HS-27A (cell line): Measurements from ENCODE around the gene RCN2.

Experiments
- DNase-seq: peaks from one replicate; pipeline ENCODE4 v3.0.0-alpha.2; 2012; ENCODE audit warnings: low read depth, missing footprints

The RCN2 gene

DNA sequence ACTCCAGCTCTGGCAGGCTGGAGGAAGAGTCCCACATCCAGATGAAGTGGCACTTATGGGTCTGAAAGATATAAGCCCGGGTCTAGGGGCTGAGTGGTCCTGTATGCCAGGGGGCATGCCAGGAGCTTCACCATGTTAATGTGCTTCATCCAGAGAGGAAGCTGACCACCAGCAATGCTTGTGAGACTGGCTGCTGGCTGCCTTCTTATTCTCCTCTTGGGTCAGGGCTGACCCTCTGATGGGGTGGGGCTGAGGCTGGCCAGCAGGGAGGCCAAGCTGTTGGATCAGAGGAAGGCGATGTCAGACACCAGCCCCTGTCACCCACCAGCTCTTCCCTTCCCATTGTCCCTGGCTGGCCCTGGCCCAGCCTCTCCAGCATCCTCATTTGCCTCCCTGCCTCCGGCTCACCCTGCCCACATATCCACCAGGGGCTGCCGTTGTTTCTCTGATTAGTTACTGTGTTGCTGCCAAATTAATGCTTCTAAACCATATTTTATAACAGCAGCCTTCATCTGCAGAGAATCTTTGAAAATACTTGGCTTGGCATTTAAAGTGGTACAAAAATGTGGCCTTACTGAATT lies 43.0 kb downstream of the RCN2 start:
- no peak for DNase-seq

DNA sequence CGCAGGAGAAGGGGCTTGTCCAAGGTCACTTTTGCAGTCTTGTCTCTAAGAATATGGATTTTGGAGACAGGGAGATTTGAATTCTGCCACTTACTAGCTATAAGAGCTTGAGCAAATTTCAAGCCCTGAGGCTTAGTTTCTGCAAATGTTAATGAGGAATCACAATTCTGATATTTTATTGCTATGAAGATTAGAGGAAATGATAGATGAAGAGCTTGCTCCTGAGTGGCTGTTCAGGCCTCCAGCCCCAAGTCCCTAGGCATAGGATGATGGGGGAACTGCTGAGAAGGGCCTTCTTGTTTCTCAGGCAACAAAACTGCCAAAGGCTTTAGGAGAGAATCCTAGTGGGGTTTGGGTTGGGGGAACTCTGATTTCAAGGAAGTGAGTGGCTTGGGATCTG lies 44.6 kb downstream of the RCN2 start:
- DNase-seq: no peak

DNA sequence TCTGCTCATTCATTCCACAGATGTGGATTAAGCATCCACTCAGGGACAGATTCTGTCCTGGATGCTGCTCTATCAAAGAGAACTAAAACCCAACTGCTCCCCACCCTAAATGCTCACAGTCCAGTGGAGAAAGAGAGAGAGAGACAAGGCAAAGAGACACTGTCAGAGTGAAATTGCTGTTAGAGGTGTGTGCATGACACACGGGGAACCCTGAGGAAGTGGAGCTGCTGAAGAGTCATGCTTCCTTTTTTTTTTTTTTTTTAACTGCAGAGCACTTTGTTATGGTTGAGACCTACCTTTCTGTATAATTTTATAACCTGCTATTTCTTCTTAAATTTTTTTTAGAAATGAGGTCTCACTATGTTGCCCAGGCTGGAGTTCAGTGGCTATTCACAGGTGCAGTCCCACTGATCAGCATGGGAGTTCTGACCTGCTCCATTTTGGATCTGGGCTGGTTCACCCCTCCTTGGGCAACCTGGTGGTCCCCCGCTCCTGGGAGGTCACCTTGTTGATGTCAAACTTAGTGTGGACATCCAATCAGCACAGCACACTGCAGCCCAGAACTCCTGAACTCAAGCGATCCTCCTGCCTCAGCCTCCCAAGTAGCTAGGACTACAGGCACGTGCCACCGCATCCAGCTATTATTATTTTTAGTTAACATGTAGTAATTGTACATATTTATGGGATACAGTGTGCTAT lies 45.2 kb downstream of the RCN2 start:
- DNase-seq: no peak

DNA sequence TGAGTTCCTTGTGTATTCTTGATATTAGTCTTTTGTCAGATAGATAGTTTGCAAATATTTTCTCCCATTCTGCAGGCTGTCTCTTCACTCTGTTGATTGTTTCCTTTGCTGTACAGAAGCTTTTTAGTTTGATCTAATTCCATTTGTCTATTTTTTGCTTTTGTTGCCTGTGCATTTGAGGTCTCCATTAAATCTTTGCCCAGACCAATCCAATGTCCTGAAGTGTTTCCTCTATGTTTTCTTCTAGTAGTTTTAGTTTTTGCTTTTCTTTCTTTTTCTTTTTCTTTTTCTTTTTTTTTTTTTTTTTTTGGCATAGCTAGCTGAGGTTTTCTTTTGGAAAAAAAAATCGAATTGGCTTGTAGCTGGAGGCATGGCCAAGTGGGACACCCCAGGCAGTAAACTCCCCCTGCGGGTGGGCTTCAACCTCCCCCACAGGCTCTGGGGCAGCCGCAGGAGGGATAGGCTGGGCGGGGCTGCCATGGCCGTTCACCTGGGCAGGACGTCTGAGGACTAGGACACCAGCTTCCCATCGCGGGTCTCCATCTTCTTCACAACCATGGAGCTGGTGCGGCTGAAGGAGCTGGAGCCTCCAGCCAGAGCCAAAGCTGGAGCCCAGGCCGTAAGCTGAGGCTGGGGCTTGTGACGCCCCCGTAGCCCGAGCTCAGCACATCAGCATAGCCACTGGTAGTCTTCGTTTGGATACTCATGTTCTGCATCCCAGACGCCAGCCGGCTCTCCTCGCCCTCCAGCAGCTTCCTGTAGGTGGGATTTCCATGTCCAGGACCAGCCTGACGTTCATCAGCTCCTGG lies 47.2 kb downstream of the RCN2 start:
- no peak for DNase-seq

DNA sequence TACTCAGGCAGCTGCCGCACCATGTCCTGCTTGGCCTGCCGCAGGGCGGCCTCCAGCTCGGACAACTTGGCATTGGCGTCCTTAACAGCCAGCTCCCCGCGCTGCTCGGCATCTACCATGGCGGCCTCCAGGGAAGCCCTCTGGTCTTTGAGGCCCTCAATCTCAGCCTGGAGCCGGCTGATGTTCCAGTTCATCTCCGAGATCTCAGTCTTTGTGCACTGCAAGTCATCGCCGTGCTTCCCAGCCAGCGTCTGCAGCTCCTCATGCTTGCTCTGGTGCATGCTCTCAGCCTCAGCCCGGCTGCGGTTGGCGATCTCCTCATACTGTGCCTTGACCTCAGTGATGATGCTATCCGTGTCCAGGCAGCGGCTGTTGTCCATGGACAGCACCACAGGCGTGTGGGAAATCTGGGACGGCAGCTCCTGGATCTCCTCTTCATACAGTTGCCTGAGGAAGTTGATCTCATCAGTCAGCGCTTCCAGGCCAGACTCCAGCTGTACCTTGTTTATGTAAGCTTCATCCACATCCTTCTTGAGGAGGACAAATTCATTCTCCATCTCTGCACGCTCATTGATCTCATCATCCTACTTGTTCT lies 47.9 kb downstream of the RCN2 start:
- DNase-seq: no peak

DNA sequence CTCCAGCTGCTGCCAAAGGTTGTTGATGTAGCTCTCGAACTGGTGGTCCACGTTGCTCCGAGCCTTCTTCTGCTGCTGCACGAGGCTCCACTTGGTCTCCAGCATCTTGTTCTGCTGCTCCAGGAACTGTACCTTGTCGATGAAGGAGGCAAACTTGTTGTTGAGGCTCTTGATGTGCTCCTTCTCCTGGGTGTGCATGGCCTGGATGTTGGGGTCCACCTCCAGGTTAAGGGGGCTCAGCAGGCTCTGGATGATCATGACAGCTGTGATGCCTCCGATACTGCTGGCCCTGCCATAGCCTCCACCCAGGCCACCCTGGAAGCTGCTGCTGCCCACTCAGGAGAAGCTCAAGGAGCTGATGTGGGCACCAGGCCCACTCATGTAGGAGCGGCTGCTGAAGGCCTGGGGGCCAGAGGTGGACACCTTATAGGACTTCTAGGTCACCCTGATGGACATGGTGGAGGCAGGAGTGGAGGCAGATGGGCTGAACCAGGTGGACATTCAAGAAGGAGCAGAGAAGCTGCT lies 48.5 kb downstream of the RCN2 start:
- no peak for DNase-seq

DNA sequence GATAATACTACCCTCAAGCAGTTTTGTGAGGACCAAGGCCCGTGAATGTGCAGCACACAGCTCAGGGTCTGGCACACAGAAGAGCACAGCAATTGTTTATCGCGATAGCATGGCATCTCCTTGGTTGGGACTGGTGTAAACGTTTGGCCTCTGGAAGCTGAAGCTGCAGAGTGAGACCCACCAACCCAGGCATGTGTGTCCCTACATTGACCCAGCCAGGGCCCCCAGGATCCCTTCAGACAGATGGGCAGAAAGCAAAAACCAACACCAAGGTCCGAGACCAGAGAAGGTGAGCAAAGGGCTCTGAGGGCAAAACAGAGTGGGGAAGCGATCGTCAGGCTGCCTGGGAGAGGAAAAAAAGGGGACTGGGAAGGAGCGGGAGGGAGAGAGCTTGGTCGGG lies 50.8 kb downstream of the RCN2 start:
- DNase-seq: no peak

DNA sequence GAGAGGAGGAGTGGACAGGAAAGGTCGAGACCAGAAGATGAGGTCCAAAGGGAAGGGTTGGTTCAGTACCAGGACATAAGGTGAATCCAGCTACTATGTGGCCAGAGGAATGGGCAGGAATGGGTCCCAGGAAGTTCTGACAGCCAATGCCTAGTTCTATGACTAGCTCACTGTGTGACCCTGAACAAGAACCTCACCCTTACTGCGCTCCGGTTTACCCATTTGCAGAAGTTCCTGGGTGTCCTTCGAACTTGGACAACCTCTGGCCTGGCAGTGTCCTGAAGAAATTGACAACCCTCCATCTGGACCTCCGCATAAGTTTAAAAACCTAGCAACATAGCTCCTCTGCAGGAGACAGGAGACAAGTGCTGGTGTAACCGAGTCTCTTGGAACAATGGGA lies 51.2 kb downstream of the RCN2 start:
- no peak for DNase-seq

DNA sequence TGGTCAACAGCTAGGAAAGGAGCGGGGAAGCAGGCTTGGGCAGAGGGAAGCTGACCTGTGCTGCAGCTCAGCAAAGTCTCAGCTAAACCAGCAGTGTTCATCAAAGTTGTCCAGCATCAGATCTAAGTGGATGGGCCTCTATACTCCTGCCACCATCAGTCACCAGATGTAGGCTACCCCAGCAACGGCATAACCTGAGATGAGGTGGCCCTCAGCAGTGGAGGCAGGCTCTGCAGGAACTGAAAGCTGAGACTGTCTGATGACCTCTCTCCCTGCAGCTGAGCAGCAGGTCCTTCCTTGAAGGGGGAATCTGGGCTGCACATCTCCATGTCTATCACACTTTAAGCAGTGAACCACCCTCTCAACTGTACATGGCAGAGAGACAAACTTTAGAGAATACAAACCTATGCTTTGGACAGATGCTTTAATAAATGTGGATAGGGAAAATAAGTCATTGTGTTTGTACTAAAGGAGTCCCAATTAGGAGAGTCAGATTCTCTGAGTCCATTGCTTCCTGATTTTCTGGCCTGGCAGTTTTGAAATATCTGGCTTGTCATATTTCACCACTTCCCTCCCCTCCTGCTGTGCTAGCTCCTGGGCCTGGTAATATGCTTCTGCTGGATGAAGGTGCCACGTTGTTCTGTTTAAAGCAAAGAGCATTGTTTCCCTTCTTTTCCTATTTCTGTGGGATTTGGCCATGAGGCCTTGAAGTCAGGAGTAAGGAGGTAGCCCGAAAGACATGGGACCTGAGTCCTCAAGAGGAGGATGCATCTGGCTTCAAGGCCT lies 52.2 kb downstream of the RCN2 start:
- DNase-seq: no peak

DNA sequence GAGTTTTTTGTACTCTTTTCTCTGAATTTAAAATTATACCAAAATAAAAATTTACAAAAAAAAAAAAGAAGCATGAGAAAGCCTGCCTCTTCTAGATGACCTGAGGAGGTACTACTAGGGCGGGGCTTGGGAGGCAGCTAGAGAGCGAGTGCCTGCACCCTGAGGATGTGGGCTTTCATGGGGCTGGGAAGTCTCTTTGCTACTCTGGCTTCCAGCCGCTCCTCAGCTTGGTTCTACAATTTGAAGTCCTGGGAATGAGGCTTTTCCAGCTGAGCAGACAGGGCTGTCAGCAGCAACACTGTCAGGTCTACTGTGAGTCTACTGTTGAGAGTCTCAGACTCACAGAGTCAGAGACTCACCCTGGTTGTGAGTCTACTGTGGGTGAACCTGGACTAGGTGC lies 55.2 kb downstream of the RCN2 start:
- DNase-seq: no peak

DNA sequence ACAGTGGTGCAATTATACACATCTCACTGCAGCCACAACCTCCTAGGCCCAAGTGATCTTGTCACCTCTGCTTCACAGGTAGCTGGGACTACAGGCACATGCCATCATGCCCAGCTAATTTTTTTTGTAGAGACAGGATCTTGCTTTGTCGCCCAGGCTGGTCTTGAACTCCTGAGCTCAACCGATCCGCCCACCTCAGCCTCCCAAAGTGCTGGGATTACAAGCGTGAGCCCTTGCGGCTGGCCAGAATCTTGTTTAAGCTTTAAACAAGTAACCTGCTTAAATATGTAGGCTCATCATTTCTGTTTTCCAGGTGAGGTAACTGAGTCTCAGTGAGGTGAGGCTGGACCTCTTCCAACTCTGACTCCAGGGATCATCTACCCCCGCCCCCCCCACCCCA lies 55.7 kb downstream of the RCN2 start:
- no peak for DNase-seq

DNA sequence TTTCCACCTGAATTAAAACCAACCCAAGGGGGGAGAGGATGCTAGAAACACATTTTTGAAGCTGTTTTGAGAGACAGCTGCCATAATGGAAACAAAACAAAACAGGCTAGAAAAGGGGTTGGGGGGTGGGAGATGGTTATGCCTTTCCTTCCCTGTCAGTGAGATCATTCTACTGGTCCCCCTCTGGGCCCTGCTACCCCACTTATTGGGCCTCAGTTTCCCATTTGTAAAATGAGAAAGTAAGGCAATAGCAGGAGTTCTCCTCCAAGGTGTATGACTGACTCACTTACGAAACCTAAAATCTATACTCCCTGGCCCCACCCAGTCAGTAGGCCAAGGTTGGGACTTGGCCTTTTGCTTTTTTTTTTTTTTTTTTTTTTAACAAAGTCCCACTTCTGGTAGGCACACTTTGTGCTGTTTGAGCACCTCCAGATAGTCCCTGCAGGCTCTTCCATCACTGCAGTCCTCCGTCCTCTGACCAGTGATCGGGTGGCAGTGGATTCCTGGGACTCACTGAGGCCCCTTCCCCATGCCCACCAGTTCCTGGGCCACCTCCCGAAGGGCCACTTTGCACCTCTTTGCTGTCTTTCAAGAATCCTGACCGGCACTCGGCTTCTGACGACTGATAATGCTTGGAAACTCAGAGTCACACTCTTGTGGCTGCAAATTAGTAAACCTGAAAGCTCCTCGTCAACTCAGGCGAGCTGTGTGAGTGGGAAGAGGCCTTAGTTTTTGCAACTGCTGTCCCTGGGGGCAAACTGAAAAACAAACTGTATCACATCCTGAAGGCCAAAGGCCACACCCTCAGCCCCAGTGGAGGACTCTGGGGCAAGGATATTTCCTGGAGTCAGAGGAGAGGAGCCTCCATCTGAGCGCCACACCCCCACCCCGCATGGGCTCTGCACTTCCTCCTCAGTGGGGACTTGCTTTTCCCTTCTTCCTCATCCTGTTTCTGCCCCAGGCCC lies 56.6 kb downstream of the RCN2 start:
- DNase-seq: no peak

DNA sequence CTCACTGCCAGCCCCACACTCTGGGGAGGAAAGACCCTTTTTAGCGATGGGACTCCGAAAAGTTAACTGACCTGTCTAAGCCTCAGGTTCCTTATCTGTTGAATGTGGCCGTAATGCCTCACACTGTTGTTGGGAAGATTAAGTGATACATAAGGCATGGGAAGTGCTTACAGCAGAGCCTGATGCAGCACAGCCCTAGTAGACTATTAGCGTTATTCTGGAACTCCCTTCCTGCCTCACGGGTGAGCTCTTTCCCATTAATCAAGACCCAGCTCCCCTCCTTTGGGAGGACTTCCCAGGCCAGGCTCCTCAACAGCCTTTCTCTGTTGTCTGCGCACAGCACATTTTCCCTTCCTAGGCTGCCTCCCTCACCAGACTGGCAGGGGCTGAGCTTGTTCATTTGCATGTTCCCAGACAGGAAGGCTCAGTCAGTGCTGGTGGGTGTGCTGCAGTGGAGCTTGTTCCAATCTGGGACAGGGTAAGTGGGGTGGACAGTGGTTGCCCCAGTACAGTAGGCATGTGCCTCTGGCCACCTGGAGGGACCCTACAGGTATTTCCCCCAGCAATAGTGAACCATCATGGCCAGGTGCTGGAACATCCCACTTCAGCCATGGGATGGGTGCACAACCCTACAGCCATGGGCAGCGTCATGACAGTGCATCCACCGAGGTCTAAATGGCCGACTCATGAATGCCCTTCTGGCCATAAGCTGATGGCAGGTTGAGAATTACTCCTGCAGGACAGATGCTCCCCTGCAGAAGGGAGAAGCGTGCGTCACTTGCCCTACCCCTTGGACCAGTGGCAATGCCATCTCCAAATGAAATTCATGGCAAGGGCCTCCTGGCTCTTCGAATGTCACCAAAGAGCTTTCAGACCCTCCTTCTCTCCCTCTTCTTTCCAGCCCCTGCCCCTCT lies 57.6 kb downstream of the RCN2 start:
- DNase-seq: no peak

DNA sequence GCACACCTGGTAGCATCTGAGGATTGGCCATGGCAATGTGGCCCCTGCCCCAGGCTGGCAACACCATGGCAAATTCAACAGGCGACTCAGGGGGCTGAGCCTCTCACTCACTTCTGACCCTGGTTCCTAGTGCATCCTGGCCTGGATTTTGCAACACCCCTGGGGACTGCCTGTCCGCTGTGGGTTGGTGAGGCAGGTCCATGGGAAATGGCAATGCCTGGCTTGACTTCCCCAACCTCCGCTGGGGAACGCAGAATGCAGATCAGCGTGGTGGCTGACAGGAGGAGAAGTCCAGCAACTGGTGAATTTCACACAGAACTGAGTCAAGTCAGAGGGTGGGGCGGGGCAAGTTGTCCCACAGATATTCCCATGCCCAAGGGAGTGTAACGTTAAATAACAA lies 59.5 kb downstream of the RCN2 start:
- no peak for DNase-seq

DNA sequence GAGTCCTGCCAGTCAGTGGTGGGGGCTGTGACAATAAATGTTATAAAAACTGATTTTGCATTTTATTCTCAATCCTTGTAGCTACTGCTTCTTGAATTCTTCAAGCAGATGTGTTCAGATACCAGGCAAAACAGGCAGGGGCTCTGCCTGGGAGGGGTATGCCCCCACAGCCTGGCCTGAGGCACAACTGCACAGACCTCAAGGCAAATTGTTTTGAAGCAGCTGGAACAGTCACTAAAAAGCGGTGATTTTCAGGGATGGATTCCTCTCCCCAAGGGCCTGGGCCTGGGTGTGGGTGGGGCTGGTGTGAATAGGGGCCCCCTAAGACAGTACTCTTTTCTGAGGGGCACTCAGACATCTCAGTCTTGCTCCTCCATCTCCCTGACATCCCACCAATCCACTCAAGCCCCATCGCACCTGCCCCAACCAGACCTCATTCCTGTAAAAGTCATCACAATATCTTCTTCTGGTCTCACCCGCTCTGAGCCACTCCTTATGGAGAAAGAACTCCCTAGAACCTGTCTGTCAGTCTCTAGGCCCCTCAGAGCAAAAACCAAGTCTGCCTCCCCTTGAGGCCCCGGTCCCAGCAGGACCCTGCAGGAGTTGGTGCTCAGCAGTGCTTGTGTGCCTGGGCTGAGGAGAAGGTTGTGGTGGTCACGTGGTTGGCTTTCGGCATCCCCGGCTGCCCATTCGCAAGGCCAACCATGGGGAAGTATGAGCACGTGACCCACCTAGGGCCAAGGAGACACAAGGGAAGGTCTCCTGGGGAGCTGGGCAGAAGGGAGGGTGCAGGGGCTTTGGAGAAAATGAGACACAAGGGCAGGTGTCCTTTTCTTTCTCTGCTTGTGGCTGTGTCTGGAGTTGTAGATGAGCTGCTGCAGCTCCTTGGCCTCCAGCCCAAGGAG lies 60.4 kb downstream of the RCN2 start:
- DNase-seq: no peak

DNA sequence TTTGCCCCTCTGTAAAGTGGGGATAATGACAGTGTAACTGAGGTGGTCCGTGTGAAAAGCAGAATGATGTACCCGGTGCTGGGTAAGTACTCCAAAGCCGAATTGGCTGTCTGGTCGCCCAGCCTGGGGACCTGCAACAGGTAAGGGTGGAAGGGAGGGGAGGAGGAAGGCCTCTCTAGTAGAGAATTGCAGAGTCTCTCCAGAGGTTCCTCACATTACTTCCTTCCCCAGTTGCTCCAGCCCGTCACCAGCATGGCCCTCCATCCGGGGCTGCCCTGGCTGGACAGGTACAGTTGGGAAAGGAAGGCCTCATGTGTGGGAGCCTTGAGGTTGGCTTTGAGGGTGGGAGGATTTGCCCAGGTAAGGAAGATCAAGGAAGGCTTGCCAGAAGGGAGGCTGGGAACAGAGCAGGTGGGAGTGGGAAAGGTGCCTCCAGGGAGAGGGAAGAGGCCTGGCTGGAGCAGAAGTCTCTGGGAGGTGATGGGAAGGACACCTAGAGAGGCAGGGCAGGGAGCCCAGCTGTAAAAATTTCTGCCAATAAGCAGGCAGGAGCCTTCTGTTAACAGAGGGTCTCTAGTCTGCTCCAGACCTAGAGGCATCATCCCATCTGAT lies 61.7 kb downstream of the RCN2 start:
- no peak for DNase-seq

DNA sequence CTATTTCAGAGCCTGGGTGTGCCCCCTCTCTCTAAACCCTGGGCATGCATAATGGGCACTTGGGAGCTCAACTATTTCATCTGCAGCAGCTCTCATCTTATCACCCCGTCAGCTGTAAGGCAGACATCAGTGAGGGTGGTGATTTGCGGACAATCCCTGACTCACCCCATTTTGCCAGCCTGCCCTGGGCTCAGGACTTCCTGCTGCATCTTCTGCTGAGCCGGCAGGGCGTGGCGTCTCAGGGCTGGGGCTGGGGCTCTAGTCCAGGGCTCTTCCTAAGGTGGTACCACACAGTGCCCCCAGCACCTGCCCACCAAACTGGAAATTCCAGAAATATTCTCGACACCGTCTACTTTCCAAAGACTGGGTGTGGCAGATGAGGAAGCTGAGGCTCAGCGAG lies 62.5 kb downstream of the RCN2 start:
- no peak for DNase-seq

DNA sequence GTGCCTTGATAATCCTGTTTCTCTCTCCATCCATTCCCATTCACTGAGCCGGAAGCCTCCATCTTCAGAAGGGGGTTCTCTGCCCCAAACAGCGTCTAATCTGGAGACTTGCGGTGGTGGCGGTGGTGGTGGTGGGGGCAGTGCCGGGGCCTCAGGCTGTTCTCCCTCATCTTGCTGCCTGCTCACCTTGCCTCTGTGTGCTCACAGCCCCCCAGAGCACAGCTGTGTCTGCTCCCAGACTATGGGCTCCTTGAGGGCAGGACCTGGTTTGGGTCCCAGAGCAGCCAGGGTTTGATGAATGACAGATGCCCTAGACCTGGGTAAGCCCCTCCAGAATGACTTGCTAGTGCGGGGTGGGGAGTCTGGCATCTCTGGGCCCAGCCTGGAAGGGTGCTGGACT lies 62.9 kb downstream of the RCN2 start:
- no peak for DNase-seq
